Erythroblast (primary cell): ENCODE measurements around the gene LRRC1.

Source experiments
- GATA1 ChIP-seq: IDR thresholded peaks from 2 replicates; pipeline ENCODE4 v1.6.1; 2011; ENCODE audit warnings: low read depth, mild to moderate bottlenecking, control low read depth, low read length, moderate library complexity
- POLR2A ChIP-seq: IDR thresholded peaks from 2 replicates; pipeline ENCODE4 v1.6.1; 2011; ENCODE audit warnings: mild to moderate bottlenecking, low read length

DNA sequence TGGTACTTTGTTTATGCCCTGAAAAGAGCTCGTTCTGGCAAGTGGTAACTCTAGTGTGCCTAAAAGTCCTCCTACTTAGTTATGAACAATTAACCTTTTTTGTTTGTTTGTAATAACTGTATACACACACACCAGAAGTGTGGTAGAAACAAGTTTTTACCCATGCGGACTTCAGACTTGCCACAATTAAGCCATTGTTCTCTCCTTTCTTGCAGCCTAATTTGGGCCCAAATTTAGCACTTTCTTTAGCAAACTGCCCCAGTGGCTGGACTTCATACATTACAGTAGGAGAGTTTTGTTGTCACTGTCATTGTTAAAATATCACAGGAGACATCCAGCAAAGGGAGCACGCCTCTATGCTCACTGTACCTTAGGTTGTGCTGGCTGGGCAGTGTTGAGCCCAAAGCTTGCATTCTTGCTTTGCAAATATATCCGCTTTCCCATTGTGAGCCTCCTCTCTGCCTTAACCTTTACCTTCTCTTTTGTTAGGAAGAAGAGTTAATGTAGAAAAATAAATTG, 53.0 kb downstream of the LRRC1 start:
- TF ChIP-seq GATA1 (no peak), POLR2A (no peak)
